CMK (cell line): Measurements from ENCODE around the gene NOS2.
"Not testable (repeated sequence)": the region's sequence is repeated elsewhere in the genome, so short reads cannot be mapped to it uniquely, and the experiment has no call there.

Source experiments
- DNase-seq: peaks from one replicate; pipeline ENCODE4 v3.0.0-alpha.2; 2010; ENCODE audit warnings: low read depth

NOS2 gene

GRCh38 chr17:27800522-27800921 is at the start of gene NOS2:
NOS2 (minus strand) TSS chr17:27800529; CDS start chr17:27798809, 1,720 bp downstream.
- no peak for DNase-seq

GRCh38 chr17:27849474-27850185 is 49.3 kb upstream of the NOS2 start:
- DNase-seq, result no peak

GRCh38 chr17:27848931-27849330 is 48.6 kb upstream of the NOS2 start:
- DNase-seq, result no peak

GRCh38 chr17:27846808-27847307 is 46.5 kb upstream of the NOS2 start:
- DNase-seq, result not testable (repeated sequence)

- DNase-seq, result peak; percentile 20
Measured at GRCh38 chr17:27846042-27846655, 45.8 kb upstream of the NOS2 start.

DNA sequence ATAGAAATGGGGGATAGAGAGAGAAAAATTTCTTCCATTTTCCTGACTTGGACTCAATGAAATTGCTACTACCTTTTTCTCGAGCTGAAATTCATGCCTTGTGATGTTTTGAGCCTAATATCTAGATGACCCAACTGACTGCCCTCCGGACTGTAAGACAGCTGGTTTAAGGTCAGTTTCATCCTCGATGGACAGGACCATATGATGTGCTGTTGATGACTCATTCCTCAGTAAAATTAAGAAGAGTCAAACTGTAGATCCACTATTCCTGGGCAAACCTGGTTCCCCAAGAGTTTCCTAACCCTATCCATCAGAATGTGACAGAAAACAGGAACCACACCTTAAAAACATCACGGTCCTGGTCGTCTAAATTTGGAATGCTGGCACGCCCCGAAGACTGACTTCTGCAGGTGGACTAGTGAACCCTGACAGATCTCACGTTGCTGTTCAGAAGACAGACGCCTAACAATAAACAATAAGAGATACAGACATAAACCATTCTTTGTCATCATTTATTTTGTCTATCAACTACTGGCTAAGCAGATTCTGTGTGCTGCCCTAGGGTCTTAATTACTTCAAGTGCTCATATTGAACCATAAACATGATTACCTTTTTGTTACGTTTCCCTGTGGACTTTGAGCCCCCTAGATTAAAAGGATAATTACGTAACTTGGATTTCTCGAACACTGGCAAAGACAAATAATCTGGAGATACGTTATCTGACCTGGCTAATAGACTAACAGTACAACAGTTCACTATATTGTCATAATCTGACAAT is 45.1 kb upstream of the NOS2 start:
- no peak for DNase-seq

DNA sequence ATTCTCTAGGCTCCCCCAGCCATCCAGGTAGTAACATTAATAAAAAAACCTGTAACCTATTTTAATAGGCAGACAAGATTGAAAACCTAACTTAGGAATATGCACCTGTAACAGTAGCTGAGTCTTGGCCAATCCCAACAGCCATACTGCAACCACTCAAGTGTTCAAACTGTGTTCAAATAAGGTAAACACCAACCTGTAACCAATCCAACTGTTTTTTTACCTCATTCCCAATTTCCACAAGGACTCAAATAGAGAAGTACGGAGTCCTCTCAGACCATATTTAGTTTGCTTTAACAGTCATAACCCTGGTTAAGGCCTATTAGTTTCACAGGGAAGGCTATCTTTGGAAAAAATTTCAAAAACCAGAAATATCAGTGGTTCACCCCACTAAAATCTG is 40.4 kb upstream of the NOS2 start:
- DNase-seq, result no peak

- not testable (repeated sequence) for DNase-seq
Measured at GRCh38 chr17:27840406-27840678, 40.0 kb upstream of the NOS2 start.

DNA sequence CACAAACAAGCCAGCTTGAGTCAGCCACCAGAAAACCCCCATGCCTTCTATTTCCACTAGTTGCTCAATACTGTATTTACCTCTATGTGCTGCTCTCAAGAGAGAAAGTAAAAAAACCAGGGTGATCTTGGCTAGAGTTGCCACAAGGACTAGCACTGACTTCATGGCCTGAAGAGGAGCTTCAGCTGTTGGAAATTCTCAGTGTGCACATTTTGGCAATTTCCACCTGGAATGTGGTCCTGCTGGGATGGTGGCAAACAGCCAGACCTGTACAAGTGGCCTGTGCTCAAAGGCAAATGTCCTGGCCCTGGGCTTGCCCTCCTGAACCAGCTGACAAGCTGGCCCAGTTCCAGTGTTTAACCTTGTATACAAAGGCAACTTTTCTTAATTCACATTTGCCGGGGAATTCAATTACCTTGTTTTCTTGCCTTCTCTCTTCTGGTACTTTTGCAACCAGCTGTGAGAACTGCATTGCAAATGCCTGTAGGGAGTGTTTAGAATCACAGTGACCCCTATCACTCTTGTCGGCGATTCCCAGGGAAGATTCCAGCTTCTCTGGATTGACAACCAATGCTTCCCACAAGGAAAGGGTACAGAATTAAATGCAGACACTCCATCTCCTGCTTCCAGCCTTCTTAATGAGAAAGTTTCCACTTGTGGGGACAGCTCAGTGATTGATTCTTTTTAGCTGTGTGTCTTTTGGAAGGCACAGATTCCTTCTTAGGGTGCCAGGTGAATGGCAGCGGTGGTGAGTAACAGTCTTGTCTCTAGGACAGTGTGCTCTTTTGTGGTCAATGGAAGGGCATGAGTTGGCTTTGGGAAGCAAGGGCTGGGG is 39.5 kb upstream of the NOS2 start:
- DNase-seq, result not testable (repeated sequence)

GRCh38 chr17:27838607-27839006 is 38.3 kb upstream of the NOS2 start:
- DNase-seq, result not testable (repeated sequence)

GRCh38 chr17:27837769-27838168 is 37.4 kb upstream of the NOS2 start:
- DNase-seq, result not testable (repeated sequence)

DNA sequence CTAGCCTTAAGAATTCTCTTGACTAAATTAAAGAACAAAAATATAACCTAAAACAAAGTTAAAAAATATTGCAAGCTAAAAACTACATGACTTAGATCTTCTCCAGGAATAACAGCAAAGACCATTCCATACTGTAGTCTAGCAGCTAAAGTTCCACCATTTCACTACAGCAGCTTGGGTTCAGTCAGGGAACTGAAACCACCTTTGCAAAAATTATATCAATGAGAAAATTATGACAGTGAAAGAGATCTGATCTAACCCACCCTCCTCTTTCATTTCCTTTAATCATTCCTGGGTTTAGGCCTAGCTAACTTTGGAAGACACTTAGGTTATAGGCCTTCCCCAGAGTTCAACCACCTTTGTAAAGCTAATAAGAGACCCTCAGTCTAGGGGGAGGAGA is 36.3 kb upstream of the NOS2 start:
- no peak for DNase-seq

DNA sequence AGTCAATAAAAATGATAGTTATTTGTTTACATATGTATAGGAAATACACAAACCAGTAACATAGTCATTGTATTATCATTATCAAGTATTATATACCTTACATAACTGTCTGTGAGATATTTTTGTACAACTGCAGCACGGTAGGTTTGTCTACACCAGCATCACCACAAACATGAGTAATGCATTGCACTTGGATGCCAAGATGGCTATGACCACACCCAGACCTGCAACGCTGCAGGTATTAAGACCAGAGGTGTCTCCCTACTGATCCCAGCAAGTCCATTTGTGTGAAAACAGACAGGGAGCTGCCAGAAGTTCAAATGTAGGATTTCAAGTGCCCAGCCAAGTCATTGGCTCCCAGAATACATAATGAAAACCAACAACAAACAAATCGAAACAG is 34.2 kb upstream of the NOS2 start:
- DNase-seq, result no peak

- DNase-seq, result no peak
Measured at GRCh38 chr17:27832831-27833230, 32.5 kb upstream of the NOS2 start.

DNA sequence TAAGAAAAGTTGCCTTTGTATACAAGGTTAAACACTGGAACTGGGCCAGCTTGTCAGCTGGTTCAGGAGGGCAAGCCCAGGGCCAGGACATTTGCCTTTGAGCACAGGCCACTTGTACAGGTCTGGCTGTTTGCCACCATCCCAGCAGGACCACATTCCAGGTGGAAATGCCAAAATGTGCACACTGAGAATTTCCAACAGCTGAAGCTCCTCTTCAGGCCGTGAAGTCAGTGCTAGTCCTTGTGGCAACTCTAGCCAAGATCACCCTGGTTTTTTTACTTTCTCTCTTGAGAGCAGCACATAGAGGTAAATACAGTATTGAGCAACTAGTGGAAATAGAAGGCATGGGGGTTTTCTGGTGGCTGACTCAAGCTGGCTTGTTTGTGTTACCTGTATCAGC is 29.6 kb upstream of the NOS2 start:
- not testable (repeated sequence) for DNase-seq

GRCh38 chr17:27829143-27829711 is 28.9 kb upstream of the NOS2 start:
- DNase-seq, result not testable (repeated sequence)

- no peak for DNase-seq
Measured at GRCh38 chr17:27825459-27825858, 25.1 kb upstream of the NOS2 start.

GRCh38 chr17:27824745-27825144 is 24.4 kb upstream of the NOS2 start:
- no peak for DNase-seq

- DNase-seq, result no peak
Measured at GRCh38 chr17:27824176-27824715, 23.9 kb upstream of the NOS2 start.

- not testable (repeated sequence) for DNase-seq
Measured at GRCh38 chr17:27822108-27822507, 21.8 kb upstream of the NOS2 start.

DNA sequence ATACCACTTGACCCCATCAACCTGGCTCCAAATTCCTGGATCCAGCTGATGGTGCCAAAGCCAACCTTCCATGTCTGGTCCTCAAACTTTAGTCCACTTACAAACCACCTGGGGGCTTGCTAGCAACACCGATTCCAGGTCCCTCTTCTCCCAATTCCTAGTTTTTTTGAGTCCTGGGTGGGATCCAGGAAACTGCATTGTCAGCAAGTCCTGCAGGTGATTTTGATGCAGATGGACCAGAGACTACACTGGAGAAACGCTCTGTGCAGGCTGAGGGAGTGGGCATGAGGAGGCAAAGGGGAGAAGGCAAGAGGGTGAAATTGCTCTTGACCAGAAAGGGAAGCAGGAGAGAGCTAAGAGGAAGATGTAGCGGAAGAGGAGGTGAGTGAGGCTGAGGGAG is 21.0 kb upstream of the NOS2 start:
- no peak for DNase-seq

DNA sequence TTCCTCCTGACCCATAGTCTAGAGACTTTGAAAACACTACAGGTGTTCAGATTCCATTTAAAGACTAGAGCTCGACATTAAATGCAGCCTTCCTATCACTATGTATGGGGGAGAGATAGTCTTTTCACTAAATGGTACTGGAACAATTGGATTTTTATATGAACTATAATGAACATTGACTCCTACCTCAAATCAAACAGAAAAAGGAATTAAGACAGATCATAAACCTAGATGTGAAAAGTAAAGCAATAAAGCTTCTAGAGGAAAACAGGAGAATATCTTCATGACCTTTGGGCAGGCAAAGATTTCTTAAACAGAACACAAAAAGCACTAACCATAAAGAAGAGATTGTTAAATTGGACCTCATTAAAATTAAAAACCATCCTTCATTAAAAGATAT is 18.8 kb upstream of the NOS2 start:
- DNase-seq, result no peak
